Measurements from ENCODE around the gene PRUNE2. TPM values are rescaled to one million over a fixed set of nuclear protein-coding genes. Genes with fewer than 3 reads are reported as not detected.

Gene PRUNE2
- total and polyA plus RNA-seq, 4 donors: 1.3 to 4.5 (median 1.6) TPM

DNA sequence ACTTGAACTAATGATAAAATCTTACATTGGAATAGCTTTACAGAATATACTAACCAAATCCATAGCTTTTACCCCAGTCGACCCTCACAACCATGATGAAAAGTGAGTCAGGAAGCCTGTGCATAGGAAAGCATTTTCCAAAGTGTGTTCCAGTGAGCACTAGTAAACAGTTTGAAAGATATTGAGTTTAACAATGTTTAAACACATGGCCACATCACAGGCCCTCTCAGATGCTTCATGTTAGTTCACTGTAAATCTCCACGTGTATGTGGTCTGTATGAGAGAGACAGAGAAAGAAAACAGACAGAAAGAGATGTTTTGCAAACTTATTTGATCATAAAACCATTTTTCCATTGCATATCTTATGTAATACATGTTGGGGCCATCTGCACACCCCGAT, 27.0 kb downstream of the PRUNE2 start:
- Histone ChIP-seq H3K27me3 (ENCODE audit: control insufficient read depth in 4 of 4, insufficient read depth in 4 of 4, low read length in 3 of 4) (peaks cover 0 to 4% (median 0%) of the 10 kb centered on the region in 4 donors), H3K27ac (ENCODE audit: low read depth in 1 of 2, low read length in 2 of 2) (no peak overlapping the region), H3K9me3 (ENCODE audit: control insufficient read depth in 4 of 4, low read length in 3 of 4) (peaks cover 0 to 1% (median 0%) of the 10 kb centered on the region in 4 donors), H3K4me3 (ENCODE audit: low read depth in 1 of 3, low read length in 3 of 3) (no peak overlapping the region), H3K36me3 (ENCODE audit: control insufficient read depth in 4 of 4, insufficient read depth in 3 of 4, low read depth in 1 of 4, low read length in 3 of 4) (no peaks in the 10 kb centered on the region), H3K9ac (ENCODE audit: low read depth in 1 of 2, low read length in 2 of 2) (no peak overlapping the region), H3K4me1 (ENCODE audit: control insufficient read depth in 4 of 4, insufficient read depth in 4 of 4, low read length in 3 of 4) (no peaks in the 10 kb centered on the region)
- TF ChIP-seq FOXA2 (IDR thresholded peaks at IDR 0.05): no peak
- no peak for TF ChIP-seq NR2F2 (IDR thresholded peaks at IDR 0.05)
- no peak for TF ChIP-seq GABPA (IDR thresholded peaks at IDR 0.05 in 1 of 2, conservative IDR thresholded peaks at IDR 0.05 in 1 of 2)
- no peak for TF ChIP-seq SP1 (IDR thresholded peaks at IDR 0.05)
- TF ChIP-seq, protein P1, sequence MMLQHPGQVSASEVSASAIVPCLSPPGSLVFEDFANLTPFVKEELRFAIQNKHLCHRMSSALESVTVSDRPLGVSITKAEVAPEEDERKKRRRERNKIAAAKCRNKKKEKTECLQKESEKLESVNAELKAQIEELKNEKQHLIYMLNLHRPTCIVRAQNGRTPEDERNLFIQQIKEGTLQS (IDR thresholded peaks at IDR 0.05): no peak
- TF ChIP-seq ZBTB33 (IDR thresholded peaks at IDR 0.05): no peak
- no peak for TF ChIP-seq RAD21 (IDR thresholded peaks at IDR 0.05)
- TF ChIP-seq HNF4A (conservative IDR thresholded peaks at IDR 0.05): no peak
- no peak for TF ChIP-seq YY1 (IDR thresholded peaks at IDR 0.05)
- no peak for TF ChIP-seq REST (IDR thresholded peaks at IDR 0.05)
- no peak for TF ChIP-seq HNF4G (IDR thresholded peaks at IDR 0.05)
- TF ChIP-seq, protein P2, sequence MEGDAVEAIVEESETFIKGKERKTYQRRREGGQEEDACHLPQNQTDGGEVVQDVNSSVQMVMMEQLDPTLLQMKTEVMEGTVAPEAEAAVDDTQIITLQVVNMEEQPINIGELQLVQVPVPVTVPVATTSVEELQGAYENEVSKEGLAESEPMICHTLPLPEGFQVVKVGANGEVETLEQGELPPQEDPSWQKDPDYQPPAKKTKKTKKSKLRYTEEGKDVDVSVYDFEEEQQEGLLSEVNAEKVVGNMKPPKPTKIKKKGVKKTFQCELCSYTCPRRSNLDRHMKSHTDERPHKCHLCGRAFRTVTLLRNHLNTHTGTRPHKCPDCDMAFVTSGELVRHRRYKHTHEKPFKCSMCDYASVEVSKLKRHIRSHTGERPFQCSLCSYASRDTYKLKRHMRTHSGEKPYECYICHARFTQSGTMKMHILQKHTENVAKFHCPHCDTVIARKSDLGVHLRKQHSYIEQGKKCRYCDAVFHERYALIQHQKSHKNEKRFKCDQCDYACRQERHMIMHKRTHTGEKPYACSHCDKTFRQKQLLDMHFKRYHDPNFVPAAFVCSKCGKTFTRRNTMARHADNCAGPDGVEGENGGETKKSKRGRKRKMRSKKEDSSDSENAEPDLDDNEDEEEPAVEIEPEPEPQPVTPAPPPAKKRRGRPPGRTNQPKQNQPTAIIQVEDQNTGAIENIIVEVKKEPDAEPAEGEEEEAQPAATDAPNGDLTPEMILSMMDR (IDR thresholded peaks at IDR 0.05; ENCODE audit: low read depth, low read length, missing input control): no peak
- no peak for TF ChIP-seq TAF1 (conservative IDR thresholded peaks at IDR 0.05)
- TF ChIP-seq JUND (IDR thresholded peaks at IDR 0.05): no peak
- no peak for TF ChIP-seq RXRA (IDR thresholded peaks at IDR 0.05)
- no peak for TF ChIP-seq MAX (IDR thresholded peaks at IDR 0.05)
- TF ChIP-seq EGR1 (IDR thresholded peaks at IDR 0.05; ENCODE audit: low read depth in 2 of 2): no peak
- WGBS: 50% methylated on average over 3 of the region's 3 CpGs
- no peak for DNase-seq (ENCODE audit: low spot score)

DNA sequence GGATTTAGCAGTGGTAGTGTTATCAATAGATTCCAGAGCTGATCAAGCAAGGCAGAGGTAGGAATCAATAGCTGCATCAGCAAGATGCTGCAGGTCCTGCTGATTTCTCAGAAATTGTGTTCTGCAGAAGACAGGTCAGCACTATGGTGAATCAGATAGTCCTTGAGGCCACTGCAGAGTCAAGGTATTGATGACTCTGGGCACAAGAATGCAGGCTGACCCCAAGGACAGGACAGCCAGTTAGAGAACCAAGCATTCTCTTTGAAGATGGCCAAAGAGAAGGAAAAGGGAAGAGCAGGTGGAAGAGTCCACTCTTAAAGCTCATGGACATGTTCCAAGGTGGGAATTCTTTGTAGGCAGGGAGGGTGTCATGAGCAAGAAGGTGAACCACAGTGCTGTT, 28.0 kb downstream of the PRUNE2 start:
- Histone ChIP-seq H3K4me3 (ENCODE audit: low read depth in 1 of 3, low read length in 3 of 3) (no peak overlapping the region), H3K9ac (ENCODE audit: low read depth in 1 of 2, low read length in 2 of 2) (no peak overlapping the region), H3K27ac (ENCODE audit: low read depth in 1 of 2, low read length in 2 of 2) (no peak overlapping the region), H3K4me1 (ENCODE audit: control insufficient read depth in 4 of 4, insufficient read depth in 4 of 4, low read length in 3 of 4) (no peaks in the 10 kb centered on the region), H3K36me3 (ENCODE audit: control insufficient read depth in 4 of 4, insufficient read depth in 3 of 4, low read depth in 1 of 4, low read length in 3 of 4) (no peaks in the 10 kb centered on the region), H3K9me3 (ENCODE audit: control insufficient read depth in 4 of 4, low read length in 3 of 4) (no peaks in the 10 kb centered on the region), H3K27me3 (ENCODE audit: control insufficient read depth in 4 of 4, insufficient read depth in 4 of 4, low read length in 3 of 4) (peaks cover 0 to 4% (median 0%) of the 10 kb centered on the region in 4 donors)
- no peak for DNase-seq (ENCODE audit: low spot score)
- TF ChIP-seq HNF4G (IDR thresholded peaks at IDR 0.05): no peak
- TF ChIP-seq HNF4A (conservative IDR thresholded peaks at IDR 0.05): no peak
- no peak for TF ChIP-seq SP1 (IDR thresholded peaks at IDR 0.05)
- TF ChIP-seq REST (IDR thresholded peaks at IDR 0.05): no peak
- no peak for TF ChIP-seq MAX (IDR thresholded peaks at IDR 0.05)
- no peak for TF ChIP-seq TAF1 (conservative IDR thresholded peaks at IDR 0.05)
- no peak for TF ChIP-seq ZBTB33 (IDR thresholded peaks at IDR 0.05)
- no peak for TF ChIP-seq GABPA (IDR thresholded peaks at IDR 0.05 in 1 of 2, conservative IDR thresholded peaks at IDR 0.05 in 1 of 2)
- no peak for TF ChIP-seq FOXA1 (IDR thresholded peaks at IDR 0.05)
- TF ChIP-seq RAD21 (IDR thresholded peaks at IDR 0.05): no peak
